ENCODE results near the gene NEK8.
"Not testable (repeated sequence)": the region's sequence is repeated elsewhere in the genome, so short reads cannot be mapped to it uniquely, and the experiment has no call there.

GRCh38 chr17:28735913-28736769, 7.6 kb downstream of the NEK8 start:
- TF ChIP-seq ZNF274 (IDR thresholded peaks at IDR 0.05; ENCODE audit: low read depth, low read length); YY1 (IDR thresholded peaks at IDR 0.05; ENCODE audit: insufficient read depth, insufficient read length): not testable (repeated sequence)

Data from NT2/D1 (cell line).